A549 (cell line): ENCODE data around the gene MRPS18B.

Experiments used
- CHD2 ChIP-seq: fragments of 150-350 bp; IDR thresholded peaks from 2 replicates; pipeline ENCODE4 v1.6.1; 2014; ENCODE audit warnings: low read length; ENCODE audit not compliant: partially characterized antibody
- JUN ChIP-seq, 2 experiments: fragments of >200 bp; sonication (Bioruptor Twin); formaldehyde crosslinking; IDR thresholded peaks; 2 replicates in 1 of 2; 3 replicates in 1 of 2; pipeline ENCODE4 v1.6.1; 2016 to 2017
- POLR2A ChIP-seq: IDR thresholded peaks from 2 replicates; pipeline ENCODE4 v1.6.1; 2012; ENCODE audit warnings: mild to moderate bottlenecking, low read length
- POLR2AphosphoS2 ChIP-seq: conservative IDR thresholded peaks from 2 replicates; pipeline ENCODE4 v1.6.1; 2012; ENCODE audit warnings: low read length, improper control_type of control experiment, inconsistent platforms
- RAD21 ChIP-seq, 2 experiments: fragments of >200 bp in 1 of 2; sonication (Bioruptor Twin) in 1 of 2; formaldehyde crosslinking in 1 of 2; IDR thresholded peaks in 1 of 2; conservative IDR thresholded peaks in 1 of 2; 2 replicates in 1 of 2; 3 replicates in 1 of 2; pipeline ENCODE4 v1.6.1; 2012 to 2018; ENCODE audit warnings: inconsistent platforms in 1 of 2
- SMC3 ChIP-seq: fragments of >200 bp; sonication (Bioruptor Twin); formaldehyde crosslinking; IDR thresholded peaks from 3 replicates; pipeline ENCODE4 v1.6.1; 2018; ENCODE audit warnings: inconsistent platforms
- ZFP36 ChIP-seq: fragments of 450-650 bp; IDR thresholded peaks from 2 replicates; pipeline ENCODE4 v1.6.1; 2014; ENCODE audit warnings: borderline replicate concordance; ENCODE audit not compliant: partially characterized antibody
- ZSCAN20 ChIP-seq: fragments of 250-450 bp; sonication (Bioruptor Pico); IDR thresholded peaks from 2 replicates; pipeline ENCODE4 v1.8.0; 2022; ENCODE audit warnings: mild to moderate bottlenecking, moderate library complexity
- TF ChIP-seq, protein P1 (sequence below): IDR thresholded peaks from 2 replicates; pipeline ENCODE4 v1.6.1; 2012
- TF ChIP-seq, protein P2 (sequence below): fragments of >200 bp; sonication (Bioruptor Twin); formaldehyde crosslinking; IDR thresholded peaks from 3 replicates; pipeline ENCODE4 v1.5.1; 2016
- TF ChIP-seq, protein P3 (sequence below): IDR thresholded peaks from 2 replicates; pipeline ENCODE4 v1.6.1; 2012; ENCODE audit warnings: low read depth, borderline replicate concordance

DNA sequence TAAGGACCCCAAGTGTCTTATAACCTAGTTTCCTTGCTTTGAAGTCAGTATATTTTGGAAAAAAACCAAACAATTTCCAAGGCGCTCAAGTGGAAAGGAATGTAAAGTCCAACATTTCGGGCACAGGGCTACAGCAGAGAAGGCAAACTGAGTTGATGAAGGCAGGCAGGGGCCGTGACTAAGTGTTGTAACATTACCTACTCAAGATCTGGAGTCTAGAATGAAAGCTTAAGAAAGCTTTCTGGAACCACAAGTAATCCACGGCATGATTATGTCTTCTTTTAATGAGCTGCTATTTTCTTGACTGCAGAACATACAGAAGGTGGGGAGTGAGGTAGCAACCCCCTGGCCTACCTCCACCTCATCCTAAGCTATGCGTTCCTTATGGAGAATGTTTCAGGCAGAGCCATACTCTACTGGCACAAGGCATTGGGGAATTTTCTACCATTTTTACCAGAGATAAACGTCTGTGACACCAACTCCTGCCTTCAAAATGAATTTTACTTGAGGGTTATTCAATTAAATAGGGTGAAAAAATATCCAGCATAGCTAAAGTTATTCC, 4.9 kb upstream of the MRPS18B start:
- TF ChIP-seq, protein P1, sequence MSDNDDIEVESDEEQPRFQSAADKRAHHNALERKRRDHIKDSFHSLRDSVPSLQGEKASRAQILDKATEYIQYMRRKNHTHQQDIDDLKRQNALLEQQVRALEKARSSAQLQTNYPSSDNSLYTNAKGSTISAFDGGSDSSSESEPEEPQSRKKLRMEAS: no peak
- TF ChIP-seq POLR2A (no peak), ZFP36 (no peak), RAD21 (conservative IDR thresholded peaks at IDR 0.05 in 1 of 2, IDR thresholded peaks at IDR 0.05 in 1 of 2) (no peak), JUN (IDR thresholded peaks at IDR 0.05) (no peak), POLR2AphosphoS2 (no peak; the same call in 1 of the 2 replicates), SMC3 (no peak), ZSCAN20 (CRISPR knock-in tag) (no peak), CHD2 (no peak)
- TF ChIP-seq, protein P2, sequence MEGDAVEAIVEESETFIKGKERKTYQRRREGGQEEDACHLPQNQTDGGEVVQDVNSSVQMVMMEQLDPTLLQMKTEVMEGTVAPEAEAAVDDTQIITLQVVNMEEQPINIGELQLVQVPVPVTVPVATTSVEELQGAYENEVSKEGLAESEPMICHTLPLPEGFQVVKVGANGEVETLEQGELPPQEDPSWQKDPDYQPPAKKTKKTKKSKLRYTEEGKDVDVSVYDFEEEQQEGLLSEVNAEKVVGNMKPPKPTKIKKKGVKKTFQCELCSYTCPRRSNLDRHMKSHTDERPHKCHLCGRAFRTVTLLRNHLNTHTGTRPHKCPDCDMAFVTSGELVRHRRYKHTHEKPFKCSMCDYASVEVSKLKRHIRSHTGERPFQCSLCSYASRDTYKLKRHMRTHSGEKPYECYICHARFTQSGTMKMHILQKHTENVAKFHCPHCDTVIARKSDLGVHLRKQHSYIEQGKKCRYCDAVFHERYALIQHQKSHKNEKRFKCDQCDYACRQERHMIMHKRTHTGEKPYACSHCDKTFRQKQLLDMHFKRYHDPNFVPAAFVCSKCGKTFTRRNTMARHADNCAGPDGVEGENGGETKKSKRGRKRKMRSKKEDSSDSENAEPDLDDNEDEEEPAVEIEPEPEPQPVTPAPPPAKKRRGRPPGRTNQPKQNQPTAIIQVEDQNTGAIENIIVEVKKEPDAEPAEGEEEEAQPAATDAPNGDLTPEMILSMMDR: no peak
- TF ChIP-seq, protein P3, sequence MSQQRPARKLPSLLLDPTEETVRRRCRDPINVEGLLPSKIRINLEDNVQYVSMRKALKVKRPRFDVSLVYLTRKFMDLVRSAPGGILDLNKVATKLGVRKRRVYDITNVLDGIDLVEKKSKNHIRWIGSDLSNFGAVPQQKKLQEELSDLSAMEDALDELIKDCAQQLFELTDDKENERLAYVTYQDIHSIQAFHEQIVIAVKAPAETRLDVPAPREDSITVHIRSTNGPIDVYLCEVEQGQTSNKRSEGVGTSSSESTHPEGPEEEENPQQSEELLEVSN: no peak
